Measurements from ENCODE around the gene STK36. TPM values are rescaled to one million over a fixed set of nuclear protein-coding genes. Genes with fewer than 3 reads are reported as not detected.

STK36 gene
- total and polyA plus RNA-seq, 9 donors = 18.8 to 32.3 (median 25.7) TPM

- 92% methylated on average over 2 of the region's 6 CpGs for WGBS (ENCODE audit: insufficient coverage)
- Histone ChIP-seq H3K27ac (ENCODE audit: low read length) (no peak overlapping the region), H3K27me3 (ENCODE audit: control insufficient read depth, insufficient read depth, low read length) (no peaks in the 10 kb centered on the region), H3K36me3 (ENCODE audit: control insufficient read depth, insufficient read depth, low read length) (peaks cover 7% of the 10 kb centered on the region), H3K9me3 (replicated peaks; ENCODE audit: control insufficient read depth, low read depth, low read length) (peaks cover 3% of the 10 kb centered on the region), H3K4me3 (ENCODE audit: low read length) (no peak overlapping the region), H3K4me1 (ENCODE audit: control insufficient read depth, insufficient read depth, low read length) (no peaks in the 10 kb centered on the region)
- DNase-seq = no peak
Measured at GRCh38 chr2:218727502-218728165, 55.7 kb downstream of the STK36 start.

GRCh38 chr2:218729640-218730039 is 57.8 kb downstream of the STK36 start:
- Histone ChIP-seq H3K27ac (ENCODE audit: low read length) (no peak overlapping the region), H3K36me3 (ENCODE audit: control insufficient read depth, insufficient read depth, low read length) (peaks cover 7% of the 10 kb centered on the region), H3K9me3 (replicated peaks; ENCODE audit: control insufficient read depth, low read depth, low read length) (peaks cover 3% of the 10 kb centered on the region), H3K4me3 (ENCODE audit: low read length) (no peak overlapping the region), H3K27me3 (ENCODE audit: control insufficient read depth, insufficient read depth, low read length) (no peaks in the 10 kb centered on the region), H3K4me1 (ENCODE audit: control insufficient read depth, insufficient read depth, low read length) (no peaks in the 10 kb centered on the region)
- WGBS (ENCODE audit: insufficient coverage) = no CpG with 5 or more reads among the region's 3 CpGs
- no peak for DNase-seq

GRCh38 chr2:218732052-218732760 is 60.3 kb downstream of the STK36 start:
- DNase-seq = no peak
- Histone ChIP-seq H3K4me1 (ENCODE audit: control insufficient read depth, insufficient read depth, low read length) (no peaks in the 10 kb centered on the region), H3K27me3 (ENCODE audit: control insufficient read depth, insufficient read depth, low read length) (no peaks in the 10 kb centered on the region), H3K9me3 (replicated peaks; ENCODE audit: control insufficient read depth, low read depth, low read length) (no peaks in the 10 kb centered on the region), H3K36me3 (ENCODE audit: control insufficient read depth, insufficient read depth, low read length) (peaks cover 7% of the 10 kb centered on the region), H3K4me3 (ENCODE audit: low read length) (no peak overlapping the region), H3K27ac (ENCODE audit: low read length) (no peak overlapping the region)
- 92% methylated on average over 2 of the region's 5 CpGs for WGBS (ENCODE audit: insufficient coverage)

GRCh38 chr2:218732761-218733158 is 60.9 kb downstream of the STK36 start:
- Histone ChIP-seq H3K9me3 (replicated peaks; ENCODE audit: control insufficient read depth, low read depth, low read length) (no peaks in the 10 kb centered on the region), H3K4me1 (ENCODE audit: control insufficient read depth, insufficient read depth, low read length) (no peaks in the 10 kb centered on the region), H3K27ac (ENCODE audit: low read length) (no peak overlapping the region), H3K27me3 (ENCODE audit: control insufficient read depth, insufficient read depth, low read length) (no peaks in the 10 kb centered on the region), H3K4me3 (ENCODE audit: low read length) (no peak overlapping the region), H3K36me3 (ENCODE audit: control insufficient read depth, insufficient read depth, low read length) (peaks cover 13% of the 10 kb centered on the region)
- no CpG with 5 or more reads among the region's 2 CpGs for WGBS (ENCODE audit: insufficient coverage)
- no peak for DNase-seq

GRCh38 chr2:218733171-218734021 is 61.5 kb downstream of the STK36 start:
- Histone ChIP-seq H3K9me3 (replicated peaks; ENCODE audit: control insufficient read depth, low read depth, low read length) (no peaks in the 10 kb centered on the region), H3K4me3 (ENCODE audit: low read length) (no peak overlapping the region), H3K4me1 (ENCODE audit: control insufficient read depth, insufficient read depth, low read length) (no peaks in the 10 kb centered on the region), H3K27me3 (ENCODE audit: control insufficient read depth, insufficient read depth, low read length) (no peaks in the 10 kb centered on the region), H3K27ac (ENCODE audit: low read length) (no peak overlapping the region), H3K36me3 (ENCODE audit: control insufficient read depth, insufficient read depth, low read length) (peaks cover 16% of the 10 kb centered on the region)
- peak; percentile 16 for DNase-seq
- 100% methylated on average over 1 of the region's 6 CpGs for WGBS (ENCODE audit: insufficient coverage)

- Histone ChIP-seq H3K27me3 (ENCODE audit: control insufficient read depth, insufficient read depth, low read length) (no peaks in the 10 kb centered on the region), H3K4me3 (ENCODE audit: low read length) (no peak overlapping the region), H3K27ac (ENCODE audit: low read length) (no peak overlapping the region), H3K4me1 (ENCODE audit: control insufficient read depth, insufficient read depth, low read length) (no peaks in the 10 kb centered on the region), H3K36me3 (ENCODE audit: control insufficient read depth, insufficient read depth, low read length) (peaks cover 24% of the 10 kb centered on the region), H3K9me3 (replicated peaks; ENCODE audit: control insufficient read depth, low read depth, low read length) (no peaks in the 10 kb centered on the region)
- DNase-seq = no peak
- 92% methylated on average over 1 of the region's 8 CpGs for WGBS (ENCODE audit: insufficient coverage)
Measured at GRCh38 chr2:218734190-218734975, 62.5 kb downstream of the STK36 start.

- H3K4me1 ChIP-seq (ENCODE audit: control insufficient read depth, insufficient read depth, low read length) = no peaks in the 10 kb centered on the region
- no peaks in the 10 kb centered on the region for H3K9me3 ChIP-seq (replicated peaks; ENCODE audit: control insufficient read depth, low read depth, low read length)
- no peak overlapping the region for H3K27ac ChIP-seq (ENCODE audit: low read length)
- H3K27me3 ChIP-seq (ENCODE audit: control insufficient read depth, insufficient read depth, low read length) = no peaks in the 10 kb centered on the region
- H3K4me3 ChIP-seq (ENCODE audit: low read length) = no peak overlapping the region
- DNase-seq = peak; percentile 24
- peaks cover 36% of the 10 kb centered on the region for H3K36me3 ChIP-seq (ENCODE audit: control insufficient read depth, insufficient read depth, low read length)
- WGBS (ENCODE audit: insufficient coverage) = 33% methylated on average over 1 of the region's 2 CpGs
Measured at GRCh38 chr2:218736531-218736930, 64.6 kb downstream of the STK36 start.

- 79% methylated on average over 2 of the region's 6 CpGs for WGBS (ENCODE audit: insufficient coverage)
Measured at GRCh38 chr2:218743068-218743467, 71.2 kb downstream of the STK36 start.

GRCh38 chr2:218744615-218745014 is 72.7 kb downstream of the STK36 start:
- no peak for DNase-seq
- H3K27ac ChIP-seq (ENCODE audit: low read length) = no peak overlapping the region
- WGBS (ENCODE audit: insufficient coverage) = 90% methylated on average over 2 of the region's 3 CpGs
- no peaks in the 10 kb centered on the region for H3K27me3 ChIP-seq (ENCODE audit: control insufficient read depth, insufficient read depth, low read length)
- peaks cover 59% of the 10 kb centered on the region for H3K36me3 ChIP-seq (ENCODE audit: control insufficient read depth, insufficient read depth, low read length)
- H3K4me1 ChIP-seq (ENCODE audit: control insufficient read depth, insufficient read depth, low read length) = peaks cover 14% of the 10 kb centered on the region
- H3K9me3 ChIP-seq (replicated peaks; ENCODE audit: control insufficient read depth, low read depth, low read length) = no peaks in the 10 kb centered on the region
- H3K4me3 ChIP-seq (ENCODE audit: low read length) = no peak overlapping the region

More at GRCh38 chr2:218743068-218743467, 71.2 kb downstream of the STK36 start:
- no peaks in the 10 kb centered on the region for H3K27me3 ChIP-seq (ENCODE audit: control insufficient read depth, insufficient read depth, low read length)
- no peak overlapping the region for H3K27ac ChIP-seq (ENCODE audit: low read length)
- H3K9me3 ChIP-seq (replicated peaks; ENCODE audit: control insufficient read depth, low read depth, low read length) = no peaks in the 10 kb centered on the region
- H3K4me3 ChIP-seq (ENCODE audit: low read length) = no peak overlapping the region
- peaks cover 60% of the 10 kb centered on the region for H3K36me3 ChIP-seq (ENCODE audit: control insufficient read depth, insufficient read depth, low read length)
- DNase-seq = no peak
- peaks cover 14% of the 10 kb centered on the region for H3K4me1 ChIP-seq (ENCODE audit: control insufficient read depth, insufficient read depth, low read length)

Data from muscle of leg (tissue), 11 donors.